SK-N-SH (cell line): Measurements from ENCODE around the gene RBCK1. TPM values are rescaled to one million over a fixed set of nuclear protein-coding genes. Genes with fewer than 3 reads are reported as not detected.

Experiments used
- CTCF ChIA-PET: fragments of 300-600, 350-600 bp; formaldehyde crosslinking; extraction: SDS; loops from one replicate; lab custom pipeline; 2021; lab: Yijun Ruan, JAX
- POLR2A ChIA-PET: fragments of 350-600 bp; sonication (Branson Sonifier 250); formaldehyde crosslinking; extraction: SDS; loops from one replicate; lab custom pipeline; 2020; ENCODE audit warnings: antibody characterized with exemption, inconsistent platforms; lab: Yijun Ruan, JAX
- DNase-seq: peaks from one replicate; pipeline ENCODE4 v3.0.0; 2012
- H2AFZ ChIP-seq: fragments of 200-600 bp; sonication (generic); 2 replicates; pipeline ENCODE4 v1.8.1; 2016; ENCODE audit warnings: antibody characterized with exemption, mild to moderate bottlenecking, low read depth
- H3F3A ChIP-seq: fragments of 200-600 bp; sonication (generic); replicated peaks from 2 replicates; pipeline ENCODE3; 2016; ENCODE audit warnings: antibody characterized with exemption, mild to moderate bottlenecking; ENCODE audit not compliant: insufficient read depth
- H3K27ac ChIP-seq, 2 experiments: fragments of 200-500 bp in 1 of 2; fragments of 200-600 bp in 1 of 2; sonication (Bioruptor generic) in 1 of 2; sonication (generic), shearing (Covaris generic) in 1 of 2; 2 replicates each; pipeline versions ENCODE4 v1.5.1 to v1.6.1; 2014 to 2016; ENCODE audit warnings: low read depth in 2 of 2, inconsistent platforms in 1 of 2, low read length in 1 of 2, mild to moderate bottlenecking in 1 of 2, mixed read lengths in 1 of 2
- H3K27me3 ChIP-seq: fragments of 200-600 bp; sonication (generic), shearing (Covaris generic); 2 replicates; pipeline ENCODE4 v1.6.1; 2016; ENCODE audit warnings: mixed run types; ENCODE audit not compliant: insufficient read depth
- H3K36me3 ChIP-seq, 2 experiments: fragments of 200-500 bp in 1 of 2; fragments of 200-600 bp in 1 of 2; sonication (Bioruptor generic) in 1 of 2; sonication (generic) in 1 of 2; replicated peaks in 1 of 2; 2 replicates each; pipeline versions ENCODE3 to v1.5.1; 2014 to 2016; ENCODE audit warnings: low read length in 1 of 2, mild to moderate bottlenecking in 1 of 2; ENCODE audit not compliant: insufficient read depth in 2 of 2, control insufficient read depth in 1 of 2
- H3K4me1 ChIP-seq, 2 experiments: fragments of 200-500 bp in 1 of 2; fragments of 200-600 bp in 1 of 2; sonication (Bioruptor generic) in 1 of 2; sonication (generic), shearing (Covaris generic) in 1 of 2; 2 replicates each; pipeline versions ENCODE4 v1.5.1 to v1.6.1; 2014 to 2016; ENCODE audit warnings: low read depth in 1 of 2, low read length in 1 of 2, mixed run types in 1 of 2; ENCODE audit not compliant: insufficient read depth in 2 of 2, control insufficient read depth in 1 of 2
- H3K4me2 ChIP-seq: fragments of 200-600 bp; sonication (generic), shearing (Covaris generic); 2 replicates; pipeline ENCODE4 v1.6.1; 2017; ENCODE audit warnings: mixed run types
- H3K4me3 ChIP-seq, 2 experiments: fragments of 200-500 bp in 1 of 2; fragments of 200-600 bp in 1 of 2; sonication (Bioruptor generic) in 1 of 2; sonication (generic), shearing (Covaris generic) in 1 of 2; 2 replicates each; pipeline versions ENCODE4 v1.5.1 to v1.8.1; 2014 to 2016; ENCODE audit warnings: low read depth in 2 of 2, inconsistent platforms in 1 of 2, low read length in 1 of 2, mild to moderate bottlenecking in 1 of 2, mixed read lengths in 1 of 2, moderate library complexity in 1 of 2
- H3K79me2 ChIP-seq: fragments of 200-600 bp; sonication (generic); 2 replicates; pipeline ENCODE4 v1.8.1; 2017; ENCODE audit warnings: mild to moderate bottlenecking; ENCODE audit not compliant: insufficient read depth
- H3K9ac ChIP-seq: fragments of 200-600 bp; sonication (generic); 2 replicates; pipeline ENCODE4 v1.6.1; 2017; ENCODE audit warnings: mixed run types
- H3K9me2 ChIP-seq: fragments of 200-600 bp; sonication (generic); 2 replicates; pipeline ENCODE4 v1.6.1; 2017; ENCODE audit warnings: mixed run types
- H3K9me3 ChIP-seq: fragments of 200-600 bp; sonication (generic); 2 replicates; pipeline ENCODE4 v1.6.1; 2017; ENCODE audit warnings: mixed run types, mild to moderate bottlenecking, moderate library complexity
- H4K20me1 ChIP-seq: fragments of 200-600 bp; sonication (generic); 2 replicates; pipeline ENCODE4 v1.6.1; 2017; ENCODE audit warnings: mild to moderate bottlenecking, mixed run types; ENCODE audit not compliant: insufficient read depth
- ELF1 ChIP-seq: IDR thresholded peaks from 2 replicates; pipeline ENCODE4 v1.4.0; 2012
- EZH2phosphoT487 ChIP-seq: fragments of 200-600 bp; sonication (generic); IDR thresholded peaks from 2 replicates; pipeline ENCODE4 v1.6.1; 2017; ENCODE audit warnings: low read depth, mixed run types, mild to moderate bottlenecking, antibody characterized with exemption, moderate library complexity, borderline replicate concordance
- FOSL2 ChIP-seq: IDR thresholded peaks from 2 replicates; pipeline ENCODE4 v1.4.0; 2012; ENCODE audit warnings: low read depth, mild to moderate bottlenecking, moderate library complexity, borderline replicate concordance
- FOXM1 ChIP-seq: IDR thresholded peaks from 2 replicates; pipeline ENCODE4 v1.4.0; 2012; ENCODE audit warnings: low read depth, mild to moderate bottlenecking
- GABPA ChIP-seq: IDR thresholded peaks from 2 replicates; pipeline ENCODE4 v1.4.0; 2012; ENCODE audit warnings: low read depth, mild to moderate bottlenecking
- IRF3 ChIP-seq: fragments of 150-350 bp; IDR thresholded peaks from 2 replicates; pipeline ENCODE4 v1.6.1; 2016; ENCODE audit warnings: mild to moderate bottlenecking, low read depth, low read length
- JUND ChIP-seq: IDR thresholded peaks from 2 replicates; pipeline ENCODE4 v1.4.0; 2012
- MXI1 ChIP-seq: IDR thresholded peaks from 2 replicates; pipeline ENCODE4 v1.6.1; 2012; ENCODE audit warnings: mild to moderate bottlenecking, low read depth, low read length, improper control_type of control experiment
- NFIC ChIP-seq: IDR thresholded peaks from 2 replicates; pipeline ENCODE4 v1.4.0; 2012; ENCODE audit warnings: borderline replicate concordance
- POLR2AphosphoS5 ChIP-seq: IDR thresholded peaks from 2 replicates; pipeline ENCODE4 v1.6.1; 2012; ENCODE audit warnings: low read depth, low read length
- RAD21 ChIP-seq: IDR thresholded peaks from 2 replicates; pipeline ENCODE4 v1.6.1; 2012; ENCODE audit warnings: mild to moderate bottlenecking, low read length
- REST ChIP-seq: IDR thresholded peaks from 2 replicates; pipeline ENCODE4 v1.6.1; 2012; ENCODE audit warnings: mild to moderate bottlenecking, low read depth, low read length, moderate library complexity
- RFX5 ChIP-seq: IDR thresholded peaks from 2 replicates; pipeline ENCODE4 v1.6.1; 2012; ENCODE audit warnings: mild to moderate bottlenecking, improper control_type of control experiment, low read length
- RXRA ChIP-seq: IDR thresholded peaks from 2 replicates; pipeline ENCODE4 v1.4.0; 2012; ENCODE audit warnings: low read depth, mild to moderate bottlenecking, borderline replicate concordance
- TCF12 ChIP-seq: IDR thresholded peaks from 2 replicates; pipeline ENCODE4 v1.4.0; 2012
- TEAD4 ChIP-seq: IDR thresholded peaks from 2 replicates; pipeline ENCODE4 v1.4.0; 2012; ENCODE audit warnings: mild to moderate bottlenecking, borderline replicate concordance; ENCODE audit not compliant: insufficient read depth
- WGBS: methylation state at CpG from one replicate; pipeline ENCODE4 v1.1.6; 2017; ENCODE audit warnings: low lambda C conversion rate; 5-methylcytosine and 5-hydroxymethylcytosine counted together
- polyA plus RNA-seq, 3 experiments: library from polyadenylated mRNA; depleted of rRNA; stranded (reverse); fragments of >200 nt; gene quantifications; 2 replicates each; pipeline ENCODE4 v1.2.3, GENCODE V29; 2012
- TF ChIP-seq, protein P1 (sequence below): IDR thresholded peaks from 2 replicates; pipeline ENCODE4 v1.4.0; 2012; ENCODE audit warnings: low read depth

RBCK1 gene
- polyA plus RNA-seq, 1 of the 3 experiments (the other 2 are of a cell fraction), result 105 TPM

DNA sequence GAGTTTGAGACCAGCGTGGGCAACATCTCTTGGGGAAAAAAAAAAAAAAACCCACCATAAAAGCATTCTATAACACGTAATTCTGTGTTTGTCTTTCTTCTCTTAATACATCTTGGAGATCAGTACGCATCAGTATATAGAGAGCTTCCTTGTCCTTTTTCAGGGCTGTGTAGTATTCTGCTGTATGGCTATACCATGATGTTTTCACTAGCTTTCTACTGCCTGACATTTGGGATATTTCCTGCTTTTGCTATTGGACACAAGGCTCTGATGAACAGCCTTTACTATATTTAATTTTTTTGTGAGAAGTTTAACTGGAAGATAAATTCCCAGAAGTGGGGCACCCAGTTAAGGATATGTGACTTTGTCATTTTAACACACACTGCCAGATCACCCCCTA is 20.6 kb upstream of the RBCK1 start:
- Histone ChIP-seq H3K79me2 (peaks cover 18% of the 10 kb centered on the region; the same call in 1 of the 2 replicates), H2AFZ (no peak overlapping the region), H3K27me3 (no peaks in the 10 kb centered on the region), H3K9me3 (no peaks in the 10 kb centered on the region), H3K4me1 (no peaks in the 10 kb centered on the region), H4K20me1 (peaks cover 24% of the 10 kb centered on the region), H3K36me3 (peaks cover 25 to 31% of the 10 kb centered on the region in 2 experiments), H3K4me2 (no peak overlapping the region), H3F3A (no peaks in the 10 kb centered on the region), H3K4me3 (no peak overlapping the region), H3K9ac (no peak overlapping the region), H3K27ac (no peak overlapping the region), H3K9me2 (no peaks in the 10 kb centered on the region)
- WGBS, result 98% methylated on average over 3 of the region's 3 CpGs
- POLR2A ChIA-PET, result no interaction called here
- DNase-seq, result no peak
- no peak for TF ChIP-seq JUND
- CTCF ChIA-PET, result no interaction called here

- peaks cover 16% of the 10 kb centered on the region; the same call in 1 of the 2 replicates for H4K20me1 ChIP-seq
- no peak overlapping the region for H3K27ac ChIP-seq
- H2AFZ ChIP-seq, result no peak overlapping the region
- H3K4me2 ChIP-seq, result no peak overlapping the region
- no peaks in the 10 kb centered on the region for H3K4me1 ChIP-seq
- ChIA-PET CTCF (no interaction called here), POLR2A (no interaction called here)
- H3K27me3 ChIP-seq, result no peaks in the 10 kb centered on the region
- no peak for DNase-seq
- H3K9me3 ChIP-seq, result no peaks in the 10 kb centered on the region
- WGBS, result 84% methylated on average over 16 of the region's 21 CpGs
- no peaks in the 10 kb centered on the region for H3F3A ChIP-seq
- H3K79me2 ChIP-seq, result peaks cover 18% of the 10 kb centered on the region; the same call in 1 of the 2 replicates
- no peak for TF ChIP-seq REST
- TF ChIP-seq TCF12, result no peak
- H3K9me2 ChIP-seq, result no peaks in the 10 kb centered on the region
- H3K9ac ChIP-seq, result no peak overlapping the region
- peaks cover 29 to 31% of the 10 kb centered on the region in 2 experiments for H3K36me3 ChIP-seq
- H3K4me3 ChIP-seq, result no peak overlapping the region
These were observed 19.8 kb upstream of the RBCK1 start for GRCh38 chr20:388034-388994.

DNA sequence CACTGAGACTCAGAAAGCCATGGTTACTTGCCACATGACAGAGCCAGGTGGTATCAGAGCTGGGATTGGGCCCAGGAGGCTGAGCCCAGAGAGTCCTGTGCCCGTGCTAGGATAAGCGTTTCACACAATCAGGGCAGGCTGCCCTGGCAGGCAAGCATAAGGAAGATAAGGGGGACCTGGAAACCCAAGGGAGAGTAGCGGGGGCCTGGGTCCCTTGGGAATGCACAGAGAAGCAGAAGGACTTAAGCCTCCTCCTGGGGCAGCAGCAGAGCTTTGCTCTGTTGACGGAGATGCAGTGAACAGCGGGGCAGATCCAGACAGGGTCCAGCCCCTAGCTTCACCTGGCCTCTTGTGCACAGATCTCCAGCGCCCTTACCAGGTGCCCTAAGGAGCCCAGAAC is 18.9 kb upstream of the RBCK1 start:
- peaks cover 11% of the 10 kb centered on the region; the same call in 1 of the 2 replicates for H4K20me1 ChIP-seq
- H3F3A ChIP-seq, result no peaks in the 10 kb centered on the region
- no peak overlapping the region for H3K27ac ChIP-seq
- no peak overlapping the region for H3K9ac ChIP-seq
- H3K9me3 ChIP-seq, result no peaks in the 10 kb centered on the region
- ChIA-PET CTCF (no interaction called here), POLR2A (no interaction called here)
- H3K27me3 ChIP-seq, result no peaks in the 10 kb centered on the region
- WGBS, result 77% methylated on average over 5 of the region's 6 CpGs
- H3K79me2 ChIP-seq, result peaks cover 15% of the 10 kb centered on the region; the same call in 1 of the 2 replicates
- DNase-seq, result no peak
- no peak overlapping the region for H3K4me3 ChIP-seq
- H3K4me1 ChIP-seq, result no peaks in the 10 kb centered on the region
- no peaks in the 10 kb centered on the region for H3K9me2 ChIP-seq
- H2AFZ ChIP-seq, result no peak overlapping the region
- H3K4me2 ChIP-seq, result no peak overlapping the region
- peaks cover 27 to 33% of the 10 kb centered on the region in 2 experiments for H3K36me3 ChIP-seq
- TF ChIP-seq TCF12 (no peak), RXRA (no peak), IRF3 (no peak), RAD21 (no peak), POLR2AphosphoS5 (no peak), MXI1 (no peak), FOXM1 (no peak), FOSL2 (no peak), RFX5 (no peak), ELF1 (no peak), GABPA (no peak), EZH2phosphoT487 (no peak), NFIC (no peak), TEAD4 (no peak)
- TF ChIP-seq, protein P1, sequence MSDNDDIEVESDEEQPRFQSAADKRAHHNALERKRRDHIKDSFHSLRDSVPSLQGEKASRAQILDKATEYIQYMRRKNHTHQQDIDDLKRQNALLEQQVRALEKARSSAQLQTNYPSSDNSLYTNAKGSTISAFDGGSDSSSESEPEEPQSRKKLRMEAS, result no peak
